K562 (cell line): ENCODE results near the gene CACNA1S. TPM values are rescaled to one million over a fixed set of nuclear protein-coding genes. Genes with fewer than 3 reads are reported as not detected.

ENCODE experiments used
- CTCF ChIP-seq, 3 experiments: IDR thresholded peaks in 2 of 3; conservative IDR thresholded peaks in 1 of 3; 2 replicates each; pipeline ENCODE4 v1.5.1; 2011 to 2012; ENCODE audit warnings: low read length in 3 of 3, mild to moderate bottlenecking in 3 of 3, control low read depth in 2 of 3, improper control_type of control experiment in 1 of 3, inconsistent platforms in 1 of 3, low read depth in 1 of 3, mixed read lengths in 1 of 3, moderate library complexity in 1 of 3; ENCODE audit not compliant: insufficient read depth in 2 of 3
- EZH2 ChIP-seq: IDR thresholded peaks from 2 replicates; pipeline ENCODE4 v1.6.1; 2012; ENCODE audit warnings: low read depth, mild to moderate bottlenecking, inconsistent platforms, low read length, borderline replicate concordance
- FOSL1 ChIP-seq: fragments of 200-800 bp; sonication (Bioruptor generic); conservative IDR thresholded peaks from 2 replicates; pipeline ENCODE4 v1.6.1; 2016; ENCODE audit warnings: missing genetic modification characterization, missing compliant biosample characterization
- FOXA3 ChIP-seq, 2 experiments: fragments of 450-650 bp in 1 of 2; sonication (generic) in 1 of 2; formaldehyde crosslinking; IDR thresholded peaks in 1 of 2; conservative IDR thresholded peaks in 1 of 2; 2 replicates each; pipeline versions ENCODE4 v1.4.0 to v1.8.0; 2020 to 2022; ENCODE audit warnings: mild to moderate bottlenecking in 2 of 2, missing genetic modification reagents in 1 of 2
- FOXJ2 ChIP-seq: fragments of 200-800 bp; sonication (Bioruptor generic); IDR thresholded peaks from 2 replicates; pipeline ENCODE4 v1.6.1; 2016; ENCODE audit warnings: missing genetic modification characterization, missing compliant biosample characterization
- GATAD2A ChIP-seq: fragments of 450-650 bp; IDR thresholded peaks from 2 replicates; pipeline ENCODE4 v1.6.1; 2017
- JUN ChIP-seq, 2 experiments: sonication (generic) in 1 of 2; formaldehyde crosslinking in 1 of 2; IDR thresholded peaks; 2 replicates each; pipeline versions ENCODE4 v1.6.1 to v1.8.0; 2012 to 2022; ENCODE audit warnings: borderline replicate concordance in 2 of 2, mild to moderate bottlenecking in 2 of 2, improper control_type of control experiment in 1 of 2, low read depth in 1 of 2, low read length in 1 of 2, missing genetic modification reagents in 1 of 2
- JUND ChIP-seq, 2 experiments: IDR thresholded peaks; 2 replicates in 1 of 2; 3 replicates in 1 of 2; pipeline ENCODE4 v1.6.1; 2011; ENCODE audit warnings: borderline replicate concordance in 2 of 2, low read depth in 2 of 2, low read length in 2 of 2, improper control_type of control experiment in 1 of 2, missing biosample characterization in 1 of 2, missing genetic modification characterization in 1 of 2, missing genetic modification reagents in 1 of 2
- KLF1 ChIP-seq: fragments of 450-650 bp; IDR thresholded peaks from 2 replicates; pipeline ENCODE4 v1.6.1; 2016; ENCODE audit warnings: missing genetic modification characterization, missing compliant biosample characterization
- MNT ChIP-seq, 2 experiments: fragments of 450-650 bp; conservative IDR thresholded peaks; 2 replicates each; pipeline ENCODE4 v1.6.1; 2017; ENCODE audit warnings: mild to moderate bottlenecking in 2 of 2, moderate library complexity in 2 of 2
- NEUROD1 ChIP-seq: fragments of 150-350 bp; IDR thresholded peaks from 2 replicates; pipeline ENCODE4 v1.6.1; 2014; ENCODE audit warnings: borderline replicate concordance, low read length, low read depth; ENCODE audit not compliant: partially characterized antibody
- PTTG1 ChIP-seq: fragments of 450-650 bp; IDR thresholded peaks from 2 replicates; pipeline ENCODE4 v1.6.1; 2016; ENCODE audit warnings: low read depth, mild to moderate bottlenecking, missing genetic modification characterization, missing compliant biosample characterization
- SMARCE1 ChIP-seq: fragments of 450-650 bp; IDR thresholded peaks from 2 replicates; pipeline ENCODE4 v1.7.1; 2016; ENCODE audit warnings: mild to moderate bottlenecking
- TFAP4 ChIP-seq: sonication (generic); formaldehyde crosslinking; IDR thresholded peaks from 2 replicates; pipeline ENCODE4 v1.8.0; 2022; ENCODE audit warnings: missing genetic modification reagents, mild to moderate bottlenecking, moderate library complexity, borderline replicate concordance
- TSC22D4 ChIP-seq: fragments of 450-650 bp; IDR thresholded peaks from 2 replicates; pipeline ENCODE4 v1.6.1; 2016; ENCODE audit warnings: missing genetic modification characterization, missing biosample characterization, control low read depth
- ZBTB9 ChIP-seq: fragments of 450-650 bp; formaldehyde crosslinking; IDR thresholded peaks from 2 replicates; pipeline ENCODE4 v1.4.0; 2020; ENCODE audit warnings: mild to moderate bottlenecking, moderate library complexity
- ZNF134 ChIP-seq: fragments of 250-450 bp; sonication (Bioruptor Pico); conservative IDR thresholded peaks from 2 replicates; pipeline ENCODE4 v1.4.0; 2020
- ZNF224 ChIP-seq: sonication (generic); formaldehyde crosslinking; IDR thresholded peaks from 2 replicates; pipeline ENCODE4 v1.8.0; 2022; ENCODE audit warnings: mild to moderate bottlenecking, missing genetic modification reagents
- ZNF695 ChIP-seq: fragments of 450-650 bp; formaldehyde crosslinking; IDR thresholded peaks from 2 replicates; pipeline ENCODE4 v1.4.0; 2020; ENCODE audit warnings: mild to moderate bottlenecking, moderate library complexity
- polyA plus RNA-seq, 8 experiments: library from polyadenylated mRNA; depleted of rRNA in 4 of 8; stranded (reverse) in 5 of 8; unstranded in 3 of 8; fragments of >200 nt; fragmentation: Nextera tagmentation in 2 of 8; fragmentation: Illumina TruSeq in 1 of 8; extraction: Ambion mirVana in 2 of 8; extraction: Trizol in 1 of 8; gene quantifications; 2 replicates each; pipeline versions ENCODE4 v1.2.1 to v1.2.3, GENCODE V29; 2011 to 2014; ENCODE audit warnings: inconsistent platforms in 1 of 8, missing spikeins in 1 of 8
- total RNA-seq, 7 experiments: library from RNA; depleted of rRNA in 6 of 7; stranded (reverse); fragments of >200 nt in 6 of 7; fragmentation: Illumina TruSeq in 2 of 7; extraction: Trizol in 2 of 7; gene quantifications; 2 replicates each; pipeline versions ENCODE4 v1.2.1 to v1.2.3, GENCODE V29; 2011 to 2021; ENCODE audit warnings: low replicate concordance in 1 of 7

CACNA1S gene
- total and polyA plus RNA-seq, 9 of the 15 experiments (the other 6 are each of a cell fraction or from before 2014, with no cell fraction given): not detected

- no peak for TF ChIP-seq MNT (conservative IDR thresholded peaks at IDR 0.05)
- no peak for TF ChIP-seq GATAD2A
- TF ChIP-seq JUND (IDR thresholded peaks at IDR 0.05; ENCODE audit: borderline replicate concordance, low read depth, low read length): peak; percentile 67
- TF ChIP-seq JUND (tag; IDR thresholded peaks at IDR 0.05; ENCODE audit: borderline replicate concordance, low read depth, low read length): peak; percentile 56; the same call in 1 of the 3 replicates
- peak; percentile 41; the same call in 1 of the 2 replicates for TF ChIP-seq TFAP4 (CRISPR knock-in tag)
- TF ChIP-seq CTCF (IDR thresholded peaks at IDR 0.05 in 2 of 3, conservative IDR thresholded peaks at IDR 0.05 in 1 of 3; ENCODE audit: insufficient read depth in 2 of 3, low read depth in 1 of 3, low read length in 3 of 3): 0 out of 6 replicates have a peak, but pooled peaks of 1 of the 3 experiments have one; percentile 11
- peak; percentile 15; the same call in 1 of the 2 replicates for TF ChIP-seq JUN (IDR thresholded peaks at IDR 0.05; ENCODE audit: borderline replicate concordance, low read depth, low read length)
- no peak for TF ChIP-seq JUN (CRISPR knock-in tag; IDR thresholded peaks at IDR 0.05; ENCODE audit: borderline replicate concordance)
- no peak for TF ChIP-seq ZNF695
- no peak for TF ChIP-seq SMARCE1
- no peak for TF ChIP-seq PTTG1
- no peak for TF ChIP-seq NEUROD1
- TF ChIP-seq KLF1 (tag): no peak
- TF ChIP-seq FOSL1 (tag): peak; percentile 83
- no peak for TF ChIP-seq ZNF224
- no peak for TF ChIP-seq TSC22D4 (tag)
- no peak for TF ChIP-seq ZNF134
- no peak for TF ChIP-seq EZH2
- TF ChIP-seq FOXJ2 (tag): no peak
- no peak for TF ChIP-seq ZBTB9 (CRISPR knock-in tag)
- peak; percentile 73 to 84; a peak in 3 of 4 replicates for TF ChIP-seq FOXA3 (CRISPR knock-in tag; conservative IDR thresholded peaks at IDR 0.05 in 1 of 2, IDR thresholded peaks at IDR 0.05 in 1 of 2)
Measured at GRCh38 chr1:201126832-201127754, 14.9 kb upstream of the CACNA1S start, which contains the start of gene ASCL5 (continued).
